ENCODE results near the gene RB1. TPM values are rescaled to one million over a fixed set of nuclear protein-coding genes. Genes with fewer than 3 reads are reported as not detected.

The RB1 gene
- total RNA-seq, 2 donors from 2014 or later, result 28.5 TPM

GRCh38 chr13:48278806-48279205 lies 24.7 kb upstream of the RB1 start:
- Histone ChIP-seq H3K4me1 (no peaks in the 10 kb centered on the region), H3K27ac (no peak overlapping the region), H3K36me3 (no peaks in the 10 kb centered on the region), H3K9ac (ENCODE audit: low read depth in 2 of 2, low read length in 2 of 2) (no peak overlapping the region), H3K4me3 (no peak overlapping the region), H3K9me3 (no peaks in the 10 kb centered on the region), H3K27me3 (no peaks in the 10 kb centered on the region)
- intact Hi-C loops (cut with DNase I), result no loop called here
- DNase-seq, result no peak
- TF ChIP-seq CTCF (IDR thresholded peaks at IDR 0.05), result no peak

DNA sequence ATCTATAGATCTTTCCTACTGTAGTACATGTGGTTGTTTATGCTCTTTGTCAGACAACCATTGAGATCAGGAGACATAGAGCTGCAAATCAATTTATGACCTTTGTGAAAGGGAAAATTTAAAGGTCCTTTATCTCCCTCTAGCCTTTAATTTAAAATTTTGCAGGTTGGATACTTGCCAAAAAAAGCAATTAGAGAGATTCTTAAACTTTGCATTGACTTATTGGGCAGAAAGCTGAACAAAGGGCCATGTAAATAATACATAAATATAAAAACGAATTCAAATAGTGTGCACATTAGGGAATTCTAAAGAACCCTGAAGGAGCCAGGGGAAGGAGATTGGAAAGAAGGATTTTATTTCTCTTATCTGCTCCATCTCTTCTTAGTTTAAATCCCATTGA lies 22.0 kb upstream of the RB1 start:
- TF ChIP-seq CTCF (IDR thresholded peaks at IDR 0.05), result no peak
- H3K4me3 ChIP-seq, result no peak overlapping the region
- DNase-seq, result no peak
- no peaks in the 10 kb centered on the region for H3K27me3 ChIP-seq
- no peaks in the 10 kb centered on the region for H3K4me1 ChIP-seq
- intact Hi-C loops (cut with DNase I), result no loop called here
- H3K27ac ChIP-seq, result no peak overlapping the region
- no peaks in the 10 kb centered on the region for H3K9me3 ChIP-seq
- H3K36me3 ChIP-seq, result no peaks in the 10 kb centered on the region
- H3K9ac ChIP-seq (ENCODE audit: low read depth in 2 of 2, low read length in 2 of 2), result no peak overlapping the region

- H3K27ac ChIP-seq, result no peak overlapping the region
- H3K4me3 ChIP-seq, result no peak overlapping the region
- no peaks in the 10 kb centered on the region for H3K9me3 ChIP-seq
- no peak for TF ChIP-seq CTCF (IDR thresholded peaks at IDR 0.05)
- DNase-seq, result no peak
- no peak overlapping the region for H3K9ac ChIP-seq (ENCODE audit: low read depth in 2 of 2, low read length in 2 of 2)
- intact Hi-C loops (cut with DNase I), result no loop called here
- H3K36me3 ChIP-seq, result no peaks in the 10 kb centered on the region
- no peaks in the 10 kb centered on the region for H3K27me3 ChIP-seq
- no peaks in the 10 kb centered on the region for H3K4me1 ChIP-seq
Observed at GRCh38 chr13:48291730-48292129, 11.8 kb upstream of the RB1 start.

DNA sequence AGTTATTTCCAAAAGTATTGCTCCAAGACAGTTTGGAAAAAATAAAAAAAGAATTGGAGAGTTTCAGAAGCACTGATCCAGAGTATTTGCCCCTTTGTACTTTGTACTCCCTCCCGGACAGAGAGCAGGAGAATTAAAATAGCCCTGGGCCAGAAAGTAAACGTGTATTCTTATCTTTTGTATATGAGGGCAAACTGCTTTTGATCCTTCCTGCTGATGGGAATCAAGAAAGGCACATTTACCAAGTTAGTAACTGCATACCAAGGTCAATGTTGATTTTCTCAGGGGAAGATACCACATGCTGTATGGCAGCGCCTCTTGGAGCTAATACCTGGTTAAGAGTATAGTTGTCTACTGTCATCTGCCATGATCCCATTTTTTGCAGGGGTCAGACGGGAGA lies 10.9 kb upstream of the RB1 start:
- Histone ChIP-seq H3K4me1 (no peaks in the 10 kb centered on the region), H3K4me3 (no peak overlapping the region), H3K27me3 (no peaks in the 10 kb centered on the region), H3K9me3 (no peaks in the 10 kb centered on the region), H3K27ac (no peak overlapping the region), H3K36me3 (no peaks in the 10 kb centered on the region), H3K9ac (ENCODE audit: low read depth in 2 of 2, low read length in 2 of 2) (no peak overlapping the region)
- no peak for DNase-seq
- intact Hi-C loops (cut with DNase I), result no loop called here
- no peak for TF ChIP-seq CTCF (IDR thresholded peaks at IDR 0.05)

GRCh38 chr13:48294653-48295052 lies 8.9 kb upstream of the RB1 start:
- Histone ChIP-seq H3K27me3 (no peaks in the 10 kb centered on the region), H3K27ac (no peak overlapping the region), H3K4me1 (no peaks in the 10 kb centered on the region), H3K9me3 (no peaks in the 10 kb centered on the region), H3K4me3 (no peak overlapping the region), H3K36me3 (no peaks in the 10 kb centered on the region), H3K9ac (ENCODE audit: low read depth in 2 of 2, low read length in 2 of 2) (no peak overlapping the region)
- TF ChIP-seq CTCF (IDR thresholded peaks at IDR 0.05), result no peak
- no peak for DNase-seq
- intact Hi-C loops (cut with DNase I), result no loop called here

DNA sequence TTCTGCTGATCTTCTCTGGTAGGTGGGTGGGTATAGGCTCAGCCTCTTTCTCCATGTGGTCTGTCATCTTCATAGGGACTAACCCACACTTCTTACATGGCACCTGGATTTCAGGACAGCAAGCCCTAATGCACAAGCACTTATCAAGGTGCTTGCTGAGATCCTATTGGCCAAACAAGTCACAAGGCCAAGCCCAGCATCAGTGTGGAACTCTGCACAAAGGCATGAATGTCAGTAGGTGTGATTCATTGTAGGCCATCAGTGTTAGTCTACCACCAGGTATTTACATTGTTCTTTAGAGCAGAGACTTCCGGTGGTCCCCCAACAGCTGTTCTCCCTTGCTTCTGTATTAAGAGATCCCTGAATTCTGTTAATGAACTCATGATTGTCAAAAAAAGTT lies 8.3 kb upstream of the RB1 start:
- intact Hi-C loops (cut with DNase I), result no loop called here
- no peak overlapping the region for H3K27ac ChIP-seq
- H3K9me3 ChIP-seq, result no peaks in the 10 kb centered on the region
- H3K27me3 ChIP-seq, result no peaks in the 10 kb centered on the region
- no peak for TF ChIP-seq CTCF (IDR thresholded peaks at IDR 0.05)
- DNase-seq, result no peak
- H3K4me3 ChIP-seq, result no peak overlapping the region
- no peaks in the 10 kb centered on the region for H3K36me3 ChIP-seq
- H3K4me1 ChIP-seq, result no peaks in the 10 kb centered on the region
- H3K9ac ChIP-seq (ENCODE audit: low read depth in 2 of 2, low read length in 2 of 2), result no peak overlapping the region

Measured in colonic mucosa (tissue), 4 donors.